NCI-H2171 (cell line): ENCODE results near the gene NIPA2.

Experiments used
- DNase-seq: peaks from one replicate; lab custom pipeline; 2025; lab: John Stamatoyannopoulos, UW

The NIPA2 gene

GRCh38 chr15:22877607-22878006 is 39.1 kb downstream of the NIPA2 start:
- DNase-seq, result no peak

DNA sequence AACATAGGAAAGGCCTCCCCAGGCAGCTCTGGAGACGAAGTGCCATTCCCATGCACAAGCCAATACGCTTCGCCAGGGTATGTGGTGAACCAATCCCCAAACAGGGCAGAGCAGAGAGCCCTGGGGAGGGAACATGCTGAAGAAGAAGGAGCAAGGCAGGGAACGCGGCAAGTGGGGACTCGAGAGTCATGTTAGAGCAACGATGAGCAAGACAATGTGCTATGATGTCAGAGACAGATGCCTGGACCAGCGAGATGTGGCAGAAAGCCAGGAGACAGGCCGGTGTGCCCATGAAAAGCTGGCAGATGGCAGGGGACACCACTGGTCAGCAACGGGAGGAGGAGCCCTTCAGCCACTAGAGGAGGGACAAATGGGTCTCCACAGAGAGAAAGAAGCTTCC is 39.6 kb downstream of the NIPA2 start:
- no peak for DNase-seq

GRCh38 chr15:22880068-22880980 is 41.9 kb downstream of the NIPA2 start:
- DNase-seq, result no peak

DNA sequence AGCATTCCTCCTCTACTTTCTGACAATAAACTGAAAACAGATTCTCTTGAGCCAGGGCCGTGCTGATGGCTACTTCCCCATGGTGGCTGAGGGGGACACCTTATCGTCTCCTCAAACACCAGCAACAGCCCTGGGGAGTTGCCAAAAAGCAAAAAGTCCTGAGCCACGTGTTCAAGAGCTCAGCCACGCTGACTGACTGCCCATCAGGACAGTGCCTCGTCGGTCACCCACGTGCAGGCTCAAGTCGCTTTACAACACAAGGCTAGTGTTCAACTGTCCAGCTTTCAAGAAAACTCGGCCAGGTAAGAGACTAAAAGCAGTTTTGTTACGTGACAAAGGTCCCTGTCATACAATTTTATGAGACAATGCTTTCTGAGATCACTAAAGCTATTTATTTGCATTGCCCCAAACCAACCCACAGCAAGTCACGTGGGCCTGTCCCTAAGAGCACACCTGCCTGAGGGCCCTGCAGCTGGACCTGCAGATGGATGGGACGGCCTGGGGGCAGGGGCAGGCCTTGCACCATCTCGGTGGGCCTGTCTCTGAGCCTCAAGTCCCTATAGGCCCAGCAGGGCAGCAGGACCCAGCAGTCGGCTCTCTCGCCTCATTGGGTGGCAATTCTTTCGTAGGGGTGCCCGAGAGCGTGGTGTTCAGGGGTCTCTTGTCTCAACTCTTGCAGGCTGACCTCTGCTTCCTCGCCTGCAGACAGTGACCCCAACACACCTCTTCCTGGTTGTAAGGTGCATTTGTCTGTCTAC is 42.7 kb downstream of the NIPA2 start:
- DNase-seq, result no peak

DNA sequence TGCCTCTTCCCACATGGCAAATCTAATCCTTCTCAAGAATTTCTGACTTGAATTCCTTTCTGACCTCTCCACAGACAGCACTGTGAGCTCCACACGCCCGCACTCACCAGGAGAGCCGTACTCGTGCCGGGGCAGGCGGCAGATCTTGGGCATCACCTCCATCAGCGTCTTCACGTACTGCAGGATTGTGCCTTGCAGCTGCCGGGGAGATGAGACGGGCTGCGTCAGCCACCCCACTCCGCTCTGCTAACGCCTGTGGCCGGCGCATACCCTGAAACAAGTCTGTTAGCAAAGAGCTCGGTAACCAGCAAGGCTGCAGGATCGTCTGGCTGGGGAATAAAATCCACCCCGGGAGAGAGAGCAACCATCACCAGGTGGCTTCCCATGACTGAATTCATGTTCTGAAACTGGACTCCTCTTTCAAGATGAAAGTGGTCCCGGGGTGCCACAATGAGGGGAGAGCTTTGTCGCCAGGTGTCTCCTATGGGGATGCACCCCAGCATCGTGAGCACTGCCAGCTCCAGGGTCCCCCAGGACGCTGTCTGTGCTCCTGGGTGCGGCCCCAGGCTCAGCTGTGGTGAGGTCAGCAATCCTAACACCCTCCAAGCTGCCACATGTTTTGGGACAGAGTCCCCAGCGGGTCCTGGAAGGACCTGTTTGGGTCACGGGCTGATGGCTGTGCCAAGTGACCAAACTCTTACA is 43.4 kb downstream of the NIPA2 start:
- DNase-seq, result no peak

- no peak for DNase-seq
Observed at GRCh38 chr15:22883196-22883595, 44.7 kb downstream of the NIPA2 start.

GRCh38 chr15:22884344-22884743 is 45.9 kb downstream of the NIPA2 start:
- DNase-seq, result no peak

DNA sequence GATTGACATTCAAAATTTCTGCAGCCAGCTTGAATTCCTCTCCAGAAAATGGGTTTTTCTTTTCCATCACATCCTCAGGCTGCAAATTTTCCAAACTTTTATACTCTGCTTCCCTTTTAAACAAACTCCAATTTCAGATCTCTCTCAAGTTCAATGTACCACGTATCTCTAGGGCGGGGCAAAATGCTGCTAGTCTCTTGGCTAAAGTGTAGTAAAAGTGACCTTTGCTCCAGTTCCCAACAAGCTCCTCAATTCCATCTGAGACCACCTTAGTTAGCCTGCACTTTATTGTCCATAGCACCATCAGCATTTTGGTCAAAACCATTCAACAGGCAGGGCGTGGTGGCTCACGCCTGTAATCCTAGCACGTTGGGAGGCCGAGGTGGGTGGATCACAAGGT is 46.7 kb downstream of the NIPA2 start:
- DNase-seq, result no peak

- DNase-seq, result no peak
Observed at GRCh38 chr15:22887157-22887951, 48.9 kb downstream of the NIPA2 start.

GRCh38 chr15:22888120-22888859 is 49.8 kb downstream of the NIPA2 start:
- DNase-seq, result no peak

DNA sequence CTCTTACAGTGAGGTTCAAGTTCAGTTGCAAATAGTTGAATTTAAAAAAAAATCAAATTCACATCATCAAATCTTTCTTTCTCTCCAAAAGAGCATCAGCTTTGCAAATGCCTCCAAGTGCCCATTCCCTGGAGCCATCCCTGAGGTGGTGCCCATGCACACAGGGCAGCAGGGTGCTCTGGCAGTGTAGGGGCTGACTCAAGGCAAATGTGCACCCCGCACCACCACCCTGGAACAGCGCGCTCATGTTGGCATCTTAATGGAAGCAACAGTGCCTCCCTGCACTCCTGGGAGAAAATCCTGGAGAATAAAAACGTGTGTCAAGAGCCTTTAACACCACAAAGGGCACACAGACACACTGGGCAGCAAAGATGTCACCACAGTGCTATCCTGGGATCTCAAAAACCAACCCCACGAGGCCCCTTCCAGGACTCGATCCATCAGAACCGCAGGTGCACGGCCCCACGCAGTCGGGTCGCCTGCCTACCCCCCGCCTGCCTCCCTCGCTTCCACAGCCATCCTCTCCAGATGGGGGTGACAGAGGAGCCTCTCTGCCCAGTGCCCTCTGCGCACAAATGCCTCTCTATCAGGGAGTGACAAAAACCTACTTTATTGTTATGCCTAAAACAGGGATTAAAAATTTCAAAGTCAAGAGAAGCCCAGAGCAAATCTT is 50.8 kb downstream of the NIPA2 start:
- no peak for DNase-seq

DNA sequence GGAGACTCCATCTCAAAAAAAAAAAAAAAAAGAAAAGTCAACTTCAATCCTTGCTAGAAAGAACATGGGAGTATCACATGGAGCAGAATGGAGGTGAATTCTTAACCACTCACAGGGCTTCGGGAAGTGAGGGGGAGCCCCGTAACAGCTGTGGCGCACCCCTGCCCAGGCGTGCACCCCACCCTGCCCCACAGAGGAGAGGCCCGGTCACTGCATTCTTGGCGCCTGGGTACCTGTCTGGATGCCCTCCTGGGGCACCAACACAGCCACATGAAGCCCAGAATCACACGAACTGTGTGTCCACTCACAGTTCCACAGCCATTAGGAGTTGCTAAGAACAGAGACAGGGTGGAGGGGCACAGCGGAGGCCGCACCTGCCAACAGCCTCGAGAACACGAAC is 51.8 kb downstream of the NIPA2 start:
- no peak for DNase-seq

GRCh38 chr15:22891426-22892210 is 53.2 kb downstream of the NIPA2 start:
- DNase-seq, result no peak

- DNase-seq, result no peak
Observed at GRCh38 chr15:22892333-22892732, 53.9 kb downstream of the NIPA2 start.

DNA sequence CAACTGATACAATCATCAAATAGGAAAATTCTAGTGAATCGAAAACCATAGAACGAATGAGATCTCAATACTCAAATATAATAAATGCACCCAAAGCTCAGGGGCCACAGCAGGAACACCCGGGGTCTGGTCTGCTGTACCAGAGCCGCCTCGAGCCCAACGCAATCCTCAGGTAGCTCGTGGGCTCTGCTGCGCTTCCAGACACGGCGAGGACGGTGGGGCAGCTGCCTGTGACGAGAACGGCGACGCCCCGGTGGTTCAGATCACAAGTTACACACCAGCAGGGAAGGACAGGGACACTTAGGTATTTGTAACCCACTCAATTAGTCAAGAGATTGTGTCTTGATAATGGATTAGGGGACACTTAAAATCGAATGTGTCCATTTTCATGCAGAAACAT is 54.6 kb downstream of the NIPA2 start:
- DNase-seq, result no peak

- DNase-seq, result no peak
Observed at GRCh38 chr15:22893881-22894280, 55.4 kb downstream of the NIPA2 start.

DNA sequence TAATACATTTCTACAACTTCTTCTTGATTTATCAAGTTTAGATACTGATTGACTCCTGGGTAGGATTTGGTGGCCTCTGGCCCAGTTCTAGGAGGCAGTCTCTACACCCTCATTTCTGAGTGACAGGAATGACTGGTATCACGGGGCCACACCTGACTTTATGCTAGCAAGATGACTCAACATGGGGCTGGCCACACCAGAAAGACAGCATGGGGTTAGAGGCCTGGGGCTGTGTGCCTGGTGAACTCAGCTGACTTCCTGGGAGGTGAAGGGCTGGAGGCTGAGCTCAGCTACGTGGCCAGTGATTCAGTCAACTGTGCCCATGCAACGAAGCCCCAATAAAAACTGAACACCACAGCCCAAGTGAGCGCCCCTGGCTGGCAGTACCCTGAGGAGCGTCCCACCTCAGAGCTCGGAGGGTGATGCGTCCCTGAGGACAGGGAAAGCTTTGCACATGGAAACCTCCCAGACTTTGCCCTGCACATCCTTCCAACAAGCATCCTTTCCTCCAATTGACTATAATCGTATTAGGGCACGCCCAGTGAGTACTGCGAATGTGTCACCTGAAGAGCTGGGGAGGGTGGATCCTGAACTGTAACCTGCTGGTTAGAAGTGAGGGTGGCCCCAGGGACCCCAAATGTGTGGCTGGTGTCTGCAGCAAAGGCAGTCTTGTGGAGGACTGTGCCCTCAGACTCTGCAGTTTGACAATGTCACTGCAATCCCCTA is 57.2 kb downstream of the NIPA2 start:
- no peak for DNase-seq

DNA sequence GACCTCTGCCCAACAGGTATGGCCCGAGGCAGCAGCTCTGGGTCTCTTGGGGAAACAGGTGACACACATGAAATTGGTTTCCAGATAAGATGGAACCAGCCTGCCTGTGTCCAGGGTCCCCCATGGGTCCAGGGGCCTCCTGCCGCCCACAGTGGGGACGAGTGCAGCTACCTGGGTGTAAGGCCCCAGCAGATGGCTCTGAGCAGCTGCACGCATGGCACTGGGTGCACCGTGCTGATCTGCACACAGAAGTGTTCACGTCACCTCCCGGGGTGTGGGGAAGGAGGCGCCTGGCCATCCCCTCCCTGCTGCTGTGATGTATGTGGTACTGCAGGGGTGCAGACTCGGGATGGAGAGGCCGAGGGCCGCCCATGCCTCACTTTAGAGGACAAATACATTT is 63.6 kb downstream of the NIPA2 start:
- DNase-seq, result peak; percentile 57

GRCh38 chr15:22902578-22902977 is 64.1 kb downstream of the NIPA2 start:
- no peak for DNase-seq
